OCI-LY1 (cell line): ENCODE data around the gene NPFFR1.
A peak's percentile ranks its signal among the peaks of the same experiment; 100 is the strongest.

ENCODE experiments used
- H2AFZ ChIP-seq: fragments of 200-600 bp; sonication (generic), shearing (Covaris generic); 2 replicates; pipeline ENCODE4 v1.6.0; 2014; ENCODE audit warnings: antibody characterized with exemption, mild to moderate bottlenecking, low read length
- H3F3A ChIP-seq: fragments of 200-600 bp; sonication (generic), shearing (Covaris generic); 2 replicates; pipeline ENCODE4 v1.6.0; 2014; ENCODE audit warnings: mild to moderate bottlenecking, antibody characterized with exemption, low read length, moderate library complexity; ENCODE audit not compliant: insufficient read depth
- H3K27ac ChIP-seq: fragments of 200-600 bp; sonication (generic); 2 replicates; pipeline ENCODE4 v1.5.1; 2014; ENCODE audit warnings: low read length, mixed run types, mild to moderate bottlenecking, low read depth; ENCODE audit not compliant: poor library complexity, severe bottlenecking
- H3K27me3 ChIP-seq: fragments of 200-600 bp; sonication (generic); 2 replicates; pipeline ENCODE4 v1.6.0; 2014; ENCODE audit warnings: antibody characterized with exemption, mild to moderate bottlenecking, low read length, moderate library complexity; ENCODE audit not compliant: insufficient read depth
- H3K36me3 ChIP-seq: fragments of 200-600 bp; sonication (generic); 2 replicates; pipeline ENCODE4 v1.6.1; 2014; ENCODE audit warnings: mild to moderate bottlenecking, antibody characterized with exemption, low read length, moderate library complexity, mixed read lengths; ENCODE audit not compliant: insufficient read depth
- H3K4me1 ChIP-seq: fragments of 200-600 bp; sonication (generic); 2 replicates; pipeline ENCODE4 v1.5.1; 2014; ENCODE audit warnings: mild to moderate bottlenecking, low read length, moderate library complexity; ENCODE audit not compliant: insufficient read depth, severe bottlenecking
- H3K4me2 ChIP-seq: fragments of 200-600 bp; sonication (generic), shearing (Covaris generic); 2 replicates; pipeline ENCODE4 v1.6.1; 2014; ENCODE audit warnings: low read length
- H3K4me3 ChIP-seq: fragments of 200-600 bp; sonication (generic); 2 replicates; pipeline ENCODE4 v1.5.1; 2014; ENCODE audit warnings: low read length, low read depth, mild to moderate bottlenecking, mixed read lengths; ENCODE audit not compliant: poor library complexity, severe bottlenecking
- H3K79me2 ChIP-seq: fragments of 200-600 bp; shearing (Covaris generic); 2 replicates; pipeline ENCODE4 v1.6.1; 2016; ENCODE audit warnings: mixed run types, low read length, mixed read lengths; ENCODE audit not compliant: insufficient read depth
- H3K9ac ChIP-seq: fragments of 200-600 bp; sonication (generic), shearing (Covaris generic); 2 replicates; pipeline ENCODE4 v1.6.1; 2014; ENCODE audit warnings: mild to moderate bottlenecking, low read length, mixed read lengths
- H3K9me2 ChIP-seq: fragments of 200-600 bp; sonication (generic), shearing (Covaris generic); 2 replicates; pipeline ENCODE4 v1.6.1; 2014; ENCODE audit warnings: low read depth, mild to moderate bottlenecking, low read length, mixed read lengths
- H3K9me3 ChIP-seq: fragments of 200-600 bp; shearing (Covaris generic); 2 replicates; pipeline ENCODE4 v1.6.1; 2014; ENCODE audit warnings: low read length, mixed read lengths
- H4K20me1 ChIP-seq: fragments of 200-600 bp; sonication (generic), shearing (Covaris generic); 2 replicates; pipeline ENCODE4 v1.6.0; 2016; ENCODE audit warnings: mild to moderate bottlenecking, low read length; ENCODE audit not compliant: insufficient read depth
- EZH2 ChIP-seq: fragments of 200-600 bp; sonication (generic), shearing (Covaris generic); IDR thresholded peaks from 2 replicates; pipeline ENCODE4 v1.8.0; 2017; ENCODE audit warnings: borderline replicate concordance, mixed run types, mild to moderate bottlenecking, antibody characterized with exemption, low read length, moderate library complexity, mixed read lengths
- TF ChIP-seq, protein P1 (sequence below): fragments of 200-600 bp; sonication (generic), shearing (Covaris generic); IDR thresholded peaks from 2 replicates; pipeline ENCODE4 v1.5.1; 2017; ENCODE audit warnings: mild to moderate bottlenecking, antibody characterized with exemption, low read length, moderate library complexity, mixed read lengths

Gene NPFFR1

DNA sequence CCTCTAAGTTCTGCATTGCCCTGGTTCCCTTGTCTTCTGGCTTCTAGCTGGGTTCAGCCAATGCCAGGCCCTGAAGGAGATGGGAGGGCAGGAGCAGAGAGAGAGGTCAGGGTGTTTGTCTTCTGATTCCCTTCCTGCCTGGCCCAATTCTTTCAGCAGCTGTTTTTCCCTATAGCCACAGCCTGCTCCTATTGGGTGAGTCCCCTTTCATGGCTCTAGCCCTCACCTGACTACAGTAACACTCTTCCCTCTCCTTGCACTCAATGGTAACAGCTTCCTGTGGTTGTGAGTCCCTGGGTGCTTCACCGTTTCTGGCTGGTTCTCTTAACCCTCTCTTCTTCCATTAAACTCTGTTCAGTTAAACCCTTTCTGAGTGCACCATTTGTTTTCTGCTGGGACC is 17.1 kb downstream of the NPFFR1 start:
- H3K9me2 ChIP-seq, result no peaks in the 10 kb centered on the region
- H3K27ac ChIP-seq, result no peak overlapping the region
- no peak overlapping the region for H3K9ac ChIP-seq
- TF ChIP-seq EZH2, result no peak
- TF ChIP-seq, protein P1, sequence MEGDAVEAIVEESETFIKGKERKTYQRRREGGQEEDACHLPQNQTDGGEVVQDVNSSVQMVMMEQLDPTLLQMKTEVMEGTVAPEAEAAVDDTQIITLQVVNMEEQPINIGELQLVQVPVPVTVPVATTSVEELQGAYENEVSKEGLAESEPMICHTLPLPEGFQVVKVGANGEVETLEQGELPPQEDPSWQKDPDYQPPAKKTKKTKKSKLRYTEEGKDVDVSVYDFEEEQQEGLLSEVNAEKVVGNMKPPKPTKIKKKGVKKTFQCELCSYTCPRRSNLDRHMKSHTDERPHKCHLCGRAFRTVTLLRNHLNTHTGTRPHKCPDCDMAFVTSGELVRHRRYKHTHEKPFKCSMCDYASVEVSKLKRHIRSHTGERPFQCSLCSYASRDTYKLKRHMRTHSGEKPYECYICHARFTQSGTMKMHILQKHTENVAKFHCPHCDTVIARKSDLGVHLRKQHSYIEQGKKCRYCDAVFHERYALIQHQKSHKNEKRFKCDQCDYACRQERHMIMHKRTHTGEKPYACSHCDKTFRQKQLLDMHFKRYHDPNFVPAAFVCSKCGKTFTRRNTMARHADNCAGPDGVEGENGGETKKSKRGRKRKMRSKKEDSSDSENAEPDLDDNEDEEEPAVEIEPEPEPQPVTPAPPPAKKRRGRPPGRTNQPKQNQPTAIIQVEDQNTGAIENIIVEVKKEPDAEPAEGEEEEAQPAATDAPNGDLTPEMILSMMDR, result no peak
- no peaks in the 10 kb centered on the region for H3K79me2 ChIP-seq
- H3K9me3 ChIP-seq, result 0 out of 2 replicates have a peak, but pooled peaks cover under 1% of the 10 kb centered on the region
- H3K4me3 ChIP-seq, result no peak overlapping the region
- no peaks in the 10 kb centered on the region; the same call in 1 of the 2 replicates for H3K36me3 ChIP-seq
- H2AFZ ChIP-seq, result no peak overlapping the region
- no peaks in the 10 kb centered on the region for H3K4me1 ChIP-seq
- H3F3A ChIP-seq, result no peaks in the 10 kb centered on the region
- H3K27me3 ChIP-seq, result peaks cover under 1% of the 10 kb centered on the region; the same call in 1 of the 2 replicates
- no peak overlapping the region for H3K4me2 ChIP-seq
- H4K20me1 ChIP-seq, result no peaks in the 10 kb centered on the region

GRCh38 chr10:70266056-70266455 is 17.7 kb downstream of the NPFFR1 start:
- Histone ChIP-seq H4K20me1 (no peaks in the 10 kb centered on the region), H2AFZ (no peak overlapping the region), H3K36me3 (no peaks in the 10 kb centered on the region; the same call in 1 of the 2 replicates), H3K4me3 (no peak overlapping the region), H3F3A (no peaks in the 10 kb centered on the region), H3K27me3 (peaks cover 7% of the 10 kb centered on the region; the same call in 1 of the 2 replicates), H3K9me2 (no peaks in the 10 kb centered on the region), H3K4me2 (no peak overlapping the region), H3K4me1 (no peaks in the 10 kb centered on the region), H3K9ac (no peak overlapping the region), H3K79me2 (no peaks in the 10 kb centered on the region), H3K9me3 (peaks cover 4% of the 10 kb centered on the region; the same call in 1 of the 2 replicates), H3K27ac (no peak overlapping the region)
- TF ChIP-seq EZH2, result no peak
- TF ChIP-seq, protein P1, result no peak

DNA sequence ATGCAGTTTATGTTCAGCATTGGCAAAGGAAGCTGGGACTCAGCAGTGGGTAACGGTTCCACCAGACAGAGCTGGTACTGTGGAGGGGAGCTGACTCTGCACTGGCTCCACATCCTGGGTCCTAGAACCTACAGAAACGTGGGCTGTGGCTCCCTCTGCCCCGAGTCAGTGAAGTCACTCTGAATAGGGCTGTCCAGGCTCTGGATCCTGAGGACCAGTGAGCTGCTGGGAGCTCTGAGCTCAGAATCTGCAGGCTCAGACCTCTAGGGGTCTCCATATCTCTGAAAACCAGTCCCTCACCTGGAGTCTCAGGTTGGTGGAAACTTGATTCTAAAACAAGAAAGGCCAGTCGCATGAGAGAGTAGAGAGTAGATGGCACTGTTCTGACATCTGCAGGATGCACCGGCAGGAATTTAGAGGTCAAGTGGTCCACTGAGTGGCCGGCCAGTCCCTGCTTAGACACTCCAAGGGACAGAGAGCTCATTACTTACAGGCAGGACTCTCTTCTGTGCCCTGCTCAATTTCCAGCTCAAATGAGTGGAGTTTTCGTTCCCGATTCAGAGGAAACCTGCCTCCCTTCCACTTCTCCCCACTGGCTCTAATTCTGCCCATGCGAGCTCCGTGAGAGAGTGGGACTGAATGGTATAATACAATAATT is 18.6 kb downstream of the NPFFR1 start:
- Histone ChIP-seq H3K79me2 (no peaks in the 10 kb centered on the region), H3K4me3 (no peak overlapping the region), H3F3A (no peaks in the 10 kb centered on the region), H3K9me2 (no peaks in the 10 kb centered on the region), H4K20me1 (no peaks in the 10 kb centered on the region), H3K27me3 (peaks cover 10% of the 10 kb centered on the region; the same call in 1 of the 2 replicates), H3K27ac (no peak overlapping the region), H2AFZ (no peak overlapping the region), H3K36me3 (no peaks in the 10 kb centered on the region; the same call in 1 of the 2 replicates), H3K4me1 (no peaks in the 10 kb centered on the region), H3K9ac (no peak overlapping the region), H3K9me3 (peaks cover 4% of the 10 kb centered on the region; the same call in 1 of the 2 replicates), H3K4me2 (no peak overlapping the region)
- TF ChIP-seq, protein P1, result peak; percentile 67
- no peak for TF ChIP-seq EZH2
